ENCODE results near the gene PLEKHB2. TPM values are rescaled to one million over a fixed set of nuclear protein-coding genes. Genes with fewer than 3 reads are reported as not detected.
"Not testable (repeated sequence)": the region's sequence is repeated elsewhere in the genome, so short reads cannot be mapped to it uniquely, and the experiment has no call there.

PLEKHB2 gene
- total RNA-seq, 1 donor from 2014 or later: 46.7 TPM

DNA sequence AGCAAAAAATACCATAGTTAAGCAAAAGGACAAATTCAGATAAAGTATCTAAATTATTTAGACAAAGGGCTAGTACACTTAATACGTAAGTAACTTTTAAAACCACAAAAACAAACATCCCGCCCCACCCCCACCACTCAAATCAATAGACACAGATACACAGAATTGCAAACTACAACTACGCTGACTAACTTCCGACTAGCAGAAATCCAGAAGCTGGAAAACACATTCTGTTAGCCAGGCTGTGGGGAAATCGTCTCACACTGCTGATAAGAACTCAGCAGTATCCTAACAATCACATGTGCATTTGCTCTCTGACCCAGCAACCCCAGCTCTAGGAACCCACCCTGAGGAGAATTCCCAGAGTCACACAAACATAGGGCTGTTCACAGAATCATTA, 28.4 kb upstream of the PLEKHB2 start:
- no peak for TF ChIP-seq CTCF (IDR thresholded peaks at IDR 0.05)
- no peak for TF ChIP-seq POLR2AphosphoS5 (IDR thresholded peaks at IDR 0.05; ENCODE audit: insufficient read depth in 1 of 2, low read depth in 1 of 2)
- TF ChIP-seq POLR2A (IDR thresholded peaks at IDR 0.05): no peak
- no peak for DNase-seq (ENCODE audit: extremely low spot score in 2 of 2)
- intact Hi-C loops (cut with DNase I): no loop called here
- peaks cover 0 to 49% of the 10 kb centered on the region in 2 donors for H3K36me3 ChIP-seq
- H3K4me1 ChIP-seq: peaks cover 27% of the 10 kb centered on the region
- no peaks in the 10 kb centered on the region for H3K9me3 ChIP-seq
- no peak overlapping the region for H3K4me3 ChIP-seq
- no peak overlapping the region for H3K27ac ChIP-seq
- no peaks in the 10 kb centered on the region for H3K27me3 ChIP-seq

DNA sequence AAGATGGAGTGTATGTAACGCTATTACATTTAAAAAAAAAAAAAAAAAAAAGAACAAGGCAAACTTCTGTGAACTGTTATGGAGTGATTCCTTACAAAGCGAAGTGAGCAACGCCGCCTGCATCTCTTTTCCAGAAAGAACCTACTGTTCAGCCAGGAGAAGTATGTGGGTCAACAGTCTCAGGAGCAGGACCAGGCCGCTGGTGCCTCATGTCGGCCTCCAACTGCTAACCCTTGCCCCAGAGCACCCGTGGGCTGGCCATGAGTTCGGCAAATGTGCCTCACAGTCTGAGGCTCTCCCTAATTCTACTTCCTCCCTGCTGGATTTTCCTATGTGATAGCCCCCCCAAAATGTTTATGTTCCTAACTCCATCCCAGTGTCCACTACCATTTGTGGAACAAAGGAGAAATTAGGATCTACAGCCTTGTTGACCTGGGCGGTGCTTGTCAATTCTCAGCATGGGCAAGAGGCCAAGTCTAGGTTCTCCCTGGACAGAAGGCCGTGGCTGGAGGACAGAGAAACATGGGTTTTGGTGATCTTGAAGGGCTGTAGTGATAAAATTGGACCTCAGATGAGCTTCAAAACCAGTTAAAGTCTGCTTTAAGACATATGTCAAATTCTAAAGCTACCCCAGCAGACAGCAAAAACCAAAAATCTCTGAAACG, 27.8 kb upstream of the PLEKHB2 start:
- Histone ChIP-seq H3K27me3 (no peaks in the 10 kb centered on the region), H3K36me3 (peaks cover 0 to 49% of the 10 kb centered on the region in 2 donors), H3K9me3 (no peaks in the 10 kb centered on the region), H3K4me1 (peaks cover 30% of the 10 kb centered on the region), H3K4me3 (no peak overlapping the region), H3K27ac (no peak overlapping the region)
- no peak for TF ChIP-seq CTCF (IDR thresholded peaks at IDR 0.05)
- intact Hi-C loops (cut with DNase I): no loop called here
- no peak for DNase-seq (ENCODE audit: extremely low spot score in 2 of 2)

GRCh38 chr2:131077966-131078365, 27.2 kb upstream of the PLEKHB2 start:
- H3K4me3 ChIP-seq: no peak overlapping the region
- peaks cover 0 to 48% of the 10 kb centered on the region in 2 donors for H3K36me3 ChIP-seq
- H3K4me1 ChIP-seq: peaks cover 30% of the 10 kb centered on the region
- no peak for DNase-seq (ENCODE audit: extremely low spot score in 2 of 2)
- no peaks in the 10 kb centered on the region for H3K27me3 ChIP-seq
- TF ChIP-seq CTCF (IDR thresholded peaks at IDR 0.05) (no peak), POLR2A (IDR thresholded peaks at IDR 0.05) (no peak), POLR2AphosphoS5 (IDR thresholded peaks at IDR 0.05; ENCODE audit: insufficient read depth in 1 of 2, low read depth in 1 of 2) (no peak)
- H3K9me3 ChIP-seq: no peaks in the 10 kb centered on the region
- H3K27ac ChIP-seq: no peak overlapping the region
- intact Hi-C loops (cut with DNase I): no loop called here

GRCh38 chr2:131079931-131080330, 25.2 kb upstream of the PLEKHB2 start:
- H3K27me3 ChIP-seq; intact Hi-C loops (cut with DNase I); H3K4me3 ChIP-seq; H3K9me3 ChIP-seq; H3K27ac ChIP-seq; DNase-seq (ENCODE audit: extremely low spot score in 2 of 2): not testable (repeated sequence)
- Histone ChIP-seq H3K36me3 (peaks cover 0 to 48% of the 10 kb centered on the region in 2 donors), H3K4me1 (peaks cover 23% of the 10 kb centered on the region)

GRCh38 chr2:131081190-131081589, 23.9 kb upstream of the PLEKHB2 start:
- H3K4me3 ChIP-seq: no peak overlapping the region
- no peak for DNase-seq (ENCODE audit: extremely low spot score in 2 of 2)
- H3K27me3 ChIP-seq: no peaks in the 10 kb centered on the region
- TF ChIP-seq POLR2AphosphoS5 (IDR thresholded peaks at IDR 0.05; ENCODE audit: insufficient read depth in 1 of 2, low read depth in 1 of 2) (no peak), CTCF (IDR thresholded peaks at IDR 0.05) (no peak), POLR2A (IDR thresholded peaks at IDR 0.05) (no peak)
- intact Hi-C loops (cut with DNase I): no loop called here
- no peaks in the 10 kb centered on the region for H3K9me3 ChIP-seq
- H3K36me3 ChIP-seq: peaks cover 0 to 42% of the 10 kb centered on the region in 2 donors
- no peak overlapping the region for H3K27ac ChIP-seq
- peaks cover 36% of the 10 kb centered on the region for H3K4me1 ChIP-seq
